HCT116 (cell line): ENCODE data around the gene SULT2B1. TPM values are rescaled to one million over a fixed set of nuclear protein-coding genes. Genes with fewer than 3 reads are reported as not detected.

Experiments used
- ATAC-seq: fragments of 200-7000 bp; cut with Tn5 transposase; 2 replicates; pipeline ENCODE4 v1.9.1; 2020; ENCODE audit warnings: mild to moderate bottlenecking, moderate library complexity
- BruUV-seq: library from RNA; stranded (reverse); fragments of 400-500 nt; replicated peaks from 2 replicates; lab custom pipeline; 2021; lab: Mats Ljungman, UMichigan
- CTCF ChIA-PET: fragments of 300-600 bp; sonication (Branson Sonifier 250); formaldehyde crosslinking; loops from one replicate; lab custom pipeline; 2021; ENCODE audit warnings: antibody characterized with exemption; lab: Charles Lee
- POLR2A ChIA-PET: fragments of 300-600, 350-600 bp; sonication (Branson Sonifier 250); formaldehyde crosslinking; loops from one replicate; lab custom pipeline; 2021; ENCODE audit warnings: antibody characterized with exemption; lab: Charles Lee
- RAD21 ChIA-PET, 2 experiments: fragments of 300-600 bp; sonication (Branson Sonifier 250); formaldehyde crosslinking; loops; one replicate each; lab custom pipeline; 2023; ENCODE audit warnings: low total read pairs in 2 of 2; ENCODE audit not compliant: uncharacterized antibody in 2 of 2, unreplicated experiment in 2 of 2, low non-redundant PET in 1 of 2; lab: Charles Lee
- DNase-seq: peaks from one replicate; pipeline ENCODE4 v3.0.0-alpha.2; 2010; ENCODE audit warnings: low read depth, low spot score
- H2AFZ ChIP-seq: fragments of 200-600 bp; shearing (Covaris generic), sonication (generic); 2 replicates; pipeline ENCODE4 v1.6.1; 2017; ENCODE audit warnings: low read depth, mixed run types, mixed read lengths, antibody characterized with exemption, low read length; ENCODE audit not compliant: poor library complexity, severe bottlenecking
- H3K27ac ChIP-seq: 2 replicates; pipeline ENCODE4 v1.5.1; 2012; ENCODE audit warnings: low read depth, low read length
- H3K27me3 ChIP-seq: fragments of 200-600 bp; sonication (generic); 2 replicates; pipeline ENCODE4 v1.6.1; 2016; ENCODE audit warnings: mixed run types, low read length, mixed read lengths; ENCODE audit not compliant: insufficient read depth
- H3K36me3 ChIP-seq, 2 experiments: fragments of 200-500 bp in 1 of 2; fragments of 200-600 bp in 1 of 2; sonication (Bioruptor generic) in 1 of 2; sonication (generic) in 1 of 2; 2 replicates each; pipeline versions ENCODE4 v1.5.1 to v1.6.1; 2014 to 2016; ENCODE audit warnings: low read length in 2 of 2, inconsistent platforms in 1 of 2, mixed read lengths in 1 of 2, mixed run types in 1 of 2; ENCODE audit not compliant: insufficient read depth in 2 of 2, control insufficient read depth in 1 of 2
- H3K4me1 ChIP-seq, 2 experiments: fragments of 200-600 bp in 1 of 2; sonication (generic) in 1 of 2; 2 replicates each; pipeline versions ENCODE4 v1.5.1 to v1.6.1; 2012 to 2017; ENCODE audit warnings: low read length in 2 of 2, inconsistent platforms in 1 of 2, mild to moderate bottlenecking in 1 of 2, mixed read lengths in 1 of 2, mixed run types in 1 of 2, moderate library complexity in 1 of 2; ENCODE audit not compliant: insufficient read depth in 2 of 2, control insufficient read depth in 1 of 2
- H3K4me2 ChIP-seq: fragments of 200-600 bp; sonication (generic); 2 replicates; pipeline ENCODE4 v1.6.1; 2017; ENCODE audit warnings: mixed run types, low read length, mixed read lengths
- H3K4me3 ChIP-seq, 2 experiments: fragments of 200-600 bp in 1 of 2; sonication (generic) in 1 of 2; replicated peaks in 1 of 2; 2 replicates each; pipeline ENCODE4 v1.5.1; 2011 to 2016; ENCODE audit warnings: low read length in 2 of 2, control low read depth in 1 of 2, low read depth in 1 of 2, mild to moderate bottlenecking in 1 of 2, mixed read lengths in 1 of 2, mixed run types in 1 of 2
- H3K79me2 ChIP-seq: fragments of 200-600 bp; sonication (generic); 2 replicates; pipeline ENCODE4 v1.6.1; 2017; ENCODE audit warnings: mild to moderate bottlenecking, mixed run types, low read length, moderate library complexity, mixed read lengths; ENCODE audit not compliant: insufficient read depth
- H3K9ac ChIP-seq: fragments of 200-600 bp; sonication (generic); 2 replicates; pipeline ENCODE4 v1.6.1; 2016; ENCODE audit warnings: low read length, mixed read lengths
- H3K9me2 ChIP-seq: fragments of 200-600 bp; sonication (generic), shearing (Covaris generic); 2 replicates; pipeline ENCODE4 v1.6.1; 2017; ENCODE audit warnings: mixed run types, mild to moderate bottlenecking, moderate library complexity; ENCODE audit not compliant: insufficient read depth
- H3K9me3 ChIP-seq, 2 experiments: fragments of 200-500 bp in 1 of 2; fragments of 200-600 bp in 1 of 2; sonication (Bioruptor generic) in 1 of 2; sonication (generic) in 1 of 2; 2 replicates each; pipeline ENCODE4 v1.6.1; 2014 to 2017; ENCODE audit warnings: low read length in 2 of 2, mixed read lengths in 2 of 2, inconsistent platforms in 1 of 2, low read depth in 1 of 2, mild to moderate bottlenecking in 1 of 2, mixed run types in 1 of 2, moderate library complexity in 1 of 2; ENCODE audit not compliant: control insufficient read depth in 1 of 2, insufficient read depth in 1 of 2
- H4K20me1 ChIP-seq: fragments of 200-600 bp; sonication (generic), shearing (Covaris generic); 2 replicates; pipeline ENCODE4 v1.6.1; 2017; ENCODE audit warnings: mixed run types, mild to moderate bottlenecking, moderate library complexity; ENCODE audit not compliant: insufficient read depth
- ELF1 ChIP-seq: IDR thresholded peaks from 2 replicates; pipeline ENCODE4 v1.6.1; 2012; ENCODE audit warnings: low read depth, borderline replicate concordance
- EZH2phosphoT487 ChIP-seq: fragments of 200-600 bp; IDR thresholded peaks from 2 replicates; pipeline ENCODE4 v1.6.1; 2018; ENCODE audit warnings: antibody characterized with exemption, borderline replicate concordance
- FOSL1 ChIP-seq: IDR thresholded peaks from 2 replicates; pipeline ENCODE4 v1.6.1; 2012; ENCODE audit warnings: low read depth
- JUND ChIP-seq: IDR thresholded peaks from 2 replicates; pipeline ENCODE4 v1.6.1; 2012
- POLR2A ChIP-seq: IDR thresholded peaks from 2 replicates; pipeline ENCODE4 v1.7.0; 2011; ENCODE audit warnings: borderline replicate concordance; ENCODE audit not compliant: insufficient read depth, insufficient read length; ENCODE audit errors: extremely low read depth
- POLR2AphosphoS5 ChIP-seq: IDR thresholded peaks from 2 replicates; pipeline ENCODE4 v1.6.1; 2011; ENCODE audit warnings: mild to moderate bottlenecking, low read depth, low read length, moderate library complexity
- RAD21 ChIP-seq: IDR thresholded peaks from 2 replicates; pipeline ENCODE4 v1.6.1; 2012; ENCODE audit warnings: low read depth, mild to moderate bottlenecking
- SIN3A ChIP-seq: IDR thresholded peaks from 2 replicates; pipeline ENCODE4 v1.6.1; 2012; ENCODE audit warnings: low read depth
- SP1 ChIP-seq: IDR thresholded peaks from 2 replicates; pipeline ENCODE4 v1.6.1; 2012; ENCODE audit warnings: low read depth
- TCF7L2 ChIP-seq: IDR thresholded peaks from 2 replicates; pipeline ENCODE4 v1.7.0; 2011; ENCODE audit warnings: borderline replicate concordance, inconsistent platforms; ENCODE audit not compliant: insufficient read depth, insufficient read length; ENCODE audit errors: extremely low read depth
- YY1 ChIP-seq: IDR thresholded peaks from 2 replicates; pipeline ENCODE4 v1.6.1; 2011; ENCODE audit warnings: low read length, low read depth, moderate library complexity, mild to moderate bottlenecking; ENCODE audit not compliant: insufficient replicate concordance; ENCODE audit errors: extremely low read depth
- ZFX ChIP-seq: fragments of 450-650 bp; IDR thresholded peaks from 2 replicates; pipeline ENCODE4 v1.6.1; 2017
- intact Hi-C: fragments of 100-400 bp; cut with micrococcal nuclease; formaldehyde crosslinking; loops from 2 replicates; pipeline ENCODE4 v1.10.0; 2022
- total RNA-seq: library from RNA; stranded (reverse); gene quantifications from one replicate; pipeline ENCODE4 v1.2.1, GENCODE V29; 2021; ENCODE audit not compliant: unreplicated experiment
- TF ChIP-seq, protein P1 (sequence below): IDR thresholded peaks from 2 replicates; pipeline ENCODE4 v1.6.1; 2012
- TF ChIP-seq, protein P2 (sequence below): IDR thresholded peaks from 2 replicates; pipeline ENCODE4 v1.6.1; 2012
- TF ChIP-seq, protein P3 (sequence below), 3 experiments: fragments of 200-600 bp in 1 of 3; sonication (generic) in 1 of 3; IDR thresholded peaks in 2 of 3; conservative IDR thresholded peaks in 1 of 3; 2 replicates each; pipeline ENCODE4 v1.5.1; 2012 to 2017; ENCODE audit warnings: low read depth in 2 of 3, low read length in 2 of 3, antibody characterized with exemption in 1 of 3, borderline replicate concordance in 1 of 3, control low read depth in 1 of 3, mild to moderate bottlenecking in 1 of 3, mixed read lengths in 1 of 3, mixed run types in 1 of 3, moderate library complexity in 1 of 3; ENCODE audit not compliant: insufficient read depth in 1 of 3

Gene SULT2B1
- total RNA-seq, 1 experiment from 2014 or later, result 4.8 TPM

DNA sequence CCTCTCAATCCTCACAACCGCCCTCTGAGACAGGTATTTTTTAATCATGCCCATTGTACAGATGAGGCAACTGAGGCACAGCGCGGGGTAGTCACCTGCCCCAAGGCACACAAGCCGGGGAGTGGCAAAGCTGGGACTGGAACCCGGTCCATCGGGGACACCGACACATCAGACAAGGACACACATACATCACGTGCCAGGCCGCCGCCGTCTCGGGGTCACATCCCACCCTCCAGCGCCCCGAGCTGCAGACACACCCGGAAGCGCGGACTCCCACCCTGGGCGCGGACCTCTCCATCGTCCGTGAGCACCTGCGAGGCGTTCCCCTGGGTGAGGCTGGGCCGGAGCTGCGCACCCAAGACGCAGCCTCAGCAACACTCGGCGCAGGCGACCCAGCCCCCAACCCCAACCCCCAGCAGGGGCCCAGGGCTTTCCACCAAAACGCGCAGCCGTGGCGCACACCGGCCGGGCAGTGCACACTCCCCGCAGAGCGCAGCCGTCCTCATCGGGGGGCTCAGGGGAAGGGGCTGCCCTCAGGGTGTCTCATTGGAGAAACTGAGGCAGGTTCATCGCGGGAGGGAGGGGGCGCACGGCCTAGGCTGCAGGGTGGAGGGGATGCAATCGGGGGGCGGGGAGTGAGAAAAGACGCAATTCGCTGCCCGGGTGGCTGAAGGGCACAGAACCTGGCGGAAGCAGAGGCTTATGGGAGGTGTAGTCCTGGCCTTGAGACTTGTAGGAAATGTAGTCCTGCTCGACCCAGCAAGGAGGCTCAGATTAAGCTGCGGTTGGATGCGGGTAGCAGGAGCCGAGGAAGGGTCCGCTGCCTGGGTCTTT is 38.5 kb upstream of the SULT2B1 start:
- Histone ChIP-seq H3K9me2 (no peaks in the 10 kb centered on the region), H3K27ac (peak overlapping the region; percentile 30; the same call in 1 of the 2 replicates), H3K36me3 (no peaks in the 10 kb centered on the region), H2AFZ (peak overlapping the region; percentile 65), H3K79me2 (no peaks in the 10 kb centered on the region), H3K4me3 (peak overlapping the region; percentile 62 to 75), H3K9ac (peak overlapping the region; percentile 65), H3K9me3 (no peaks in the 10 kb centered on the region), H4K20me1 (no peaks in the 10 kb centered on the region), H3K27me3 (no peaks in the 10 kb centered on the region), H3K4me1 (peaks cover 2 to 32% of the 10 kb centered on the region in 2 experiments; a peak in 2 of 4 replicates), H3K4me2 (peak overlapping the region; percentile 100)
- DNase-seq (peak; percentile 69), ATAC-seq (peak; percentile 91)
- ChIA-PET CTCF (interaction anchor here (1.1 kb wide), 1 partner anchor 71 kb away, joined by 6 read pairs; no protein-coding TSS in a partner anchor), RAD21 (interaction anchor here in 1 of 2 experiments (1.1 kb wide), 1 partner anchor 71 kb away, joined by 4 read pairs; no protein-coding TSS in a partner anchor), POLR2A (interaction anchor here (0.8 to 1.5 kb wide), 6 partner anchors 11 to 95 kb away, joined by 3 to 7 read pairs (median 5); no protein-coding TSS in a partner anchor)
- intact Hi-C loops, result no loop called here
- BruUV-seq, result TSS peak; percentile 54
- TF ChIP-seq POLR2AphosphoS5, result peak; percentile 61
- TF ChIP-seq YY1, result peak; percentile 50
- TF ChIP-seq ZFX, result peak; percentile 36; the same call in 1 of the 2 replicates
- no peak; the same call in 1 of the 2 replicates for TF ChIP-seq ELF1
- no peak for TF ChIP-seq JUND
- no peak for TF ChIP-seq SIN3A

DNA sequence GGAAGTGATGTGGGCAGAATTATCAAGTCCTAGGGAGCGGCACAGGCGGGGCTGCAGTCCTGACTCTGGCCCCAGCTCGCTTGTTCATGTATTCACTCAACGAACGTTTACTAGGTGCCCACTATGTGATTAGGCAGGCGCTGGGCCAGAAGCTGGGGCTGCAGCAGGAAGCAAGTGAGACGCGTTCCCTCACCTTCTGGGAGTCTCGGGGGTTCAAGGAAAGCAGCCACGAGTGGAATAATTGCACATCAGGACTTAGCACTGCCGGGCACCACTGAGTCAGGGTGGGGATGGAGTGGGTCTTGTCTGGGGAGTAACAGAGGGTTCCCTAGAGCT is 37.9 kb upstream of the SULT2B1 start:
- DNase-seq, result no peak
- no peaks in the 10 kb centered on the region for H4K20me1 ChIP-seq
- no peaks in the 10 kb centered on the region for H3K27me3 ChIP-seq
- TF ChIP-seq RAD21, result no peak
- no peak for TF ChIP-seq FOSL1
- no peak for TF ChIP-seq YY1
- no peak for TF ChIP-seq ELF1
- TF ChIP-seq, protein P1, sequence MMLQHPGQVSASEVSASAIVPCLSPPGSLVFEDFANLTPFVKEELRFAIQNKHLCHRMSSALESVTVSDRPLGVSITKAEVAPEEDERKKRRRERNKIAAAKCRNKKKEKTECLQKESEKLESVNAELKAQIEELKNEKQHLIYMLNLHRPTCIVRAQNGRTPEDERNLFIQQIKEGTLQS, result no peak
- TF ChIP-seq TCF7L2, result no peak
- TF ChIP-seq, protein P2, sequence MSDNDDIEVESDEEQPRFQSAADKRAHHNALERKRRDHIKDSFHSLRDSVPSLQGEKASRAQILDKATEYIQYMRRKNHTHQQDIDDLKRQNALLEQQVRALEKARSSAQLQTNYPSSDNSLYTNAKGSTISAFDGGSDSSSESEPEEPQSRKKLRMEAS, result no peak
- no peak for TF ChIP-seq JUND
- TF ChIP-seq POLR2A, result no peak
- no peak for TF ChIP-seq SP1
- TF ChIP-seq, protein P3, sequence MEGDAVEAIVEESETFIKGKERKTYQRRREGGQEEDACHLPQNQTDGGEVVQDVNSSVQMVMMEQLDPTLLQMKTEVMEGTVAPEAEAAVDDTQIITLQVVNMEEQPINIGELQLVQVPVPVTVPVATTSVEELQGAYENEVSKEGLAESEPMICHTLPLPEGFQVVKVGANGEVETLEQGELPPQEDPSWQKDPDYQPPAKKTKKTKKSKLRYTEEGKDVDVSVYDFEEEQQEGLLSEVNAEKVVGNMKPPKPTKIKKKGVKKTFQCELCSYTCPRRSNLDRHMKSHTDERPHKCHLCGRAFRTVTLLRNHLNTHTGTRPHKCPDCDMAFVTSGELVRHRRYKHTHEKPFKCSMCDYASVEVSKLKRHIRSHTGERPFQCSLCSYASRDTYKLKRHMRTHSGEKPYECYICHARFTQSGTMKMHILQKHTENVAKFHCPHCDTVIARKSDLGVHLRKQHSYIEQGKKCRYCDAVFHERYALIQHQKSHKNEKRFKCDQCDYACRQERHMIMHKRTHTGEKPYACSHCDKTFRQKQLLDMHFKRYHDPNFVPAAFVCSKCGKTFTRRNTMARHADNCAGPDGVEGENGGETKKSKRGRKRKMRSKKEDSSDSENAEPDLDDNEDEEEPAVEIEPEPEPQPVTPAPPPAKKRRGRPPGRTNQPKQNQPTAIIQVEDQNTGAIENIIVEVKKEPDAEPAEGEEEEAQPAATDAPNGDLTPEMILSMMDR (IDR thresholded peaks at IDR 0.05 in 2 of 3, conservative IDR thresholded peaks at IDR 0.05 in 1 of 3; ENCODE audit: borderline replicate concordance in 1 of 3, insufficient read depth in 1 of 3, low read depth in 2 of 3, low read length in 2 of 3), result no peak
- TF ChIP-seq EZH2phosphoT487, result no peak
- no peak for TF ChIP-seq POLR2AphosphoS5
- no peak overlapping the region for H3K27ac ChIP-seq
- no peaks in the 10 kb centered on the region for H3K36me3 ChIP-seq
- no peaks in the 10 kb centered on the region for H3K9me3 ChIP-seq
- H3K4me1 ChIP-seq, result peaks cover 2 to 33% of the 10 kb centered on the region in 2 experiments; a peak in 3 of 4 replicates
- peak overlapping the region in 1 of 2 experiments; percentile 75; a peak in 3 of 4 replicates for H3K4me3 ChIP-seq
- H3K9me2 ChIP-seq, result no peaks in the 10 kb centered on the region
- H3K4me2 ChIP-seq, result peak overlapping the region; percentile 100
- RAD21 ChIA-PET, result interaction anchor here in 1 of 2 experiments (1.1 kb wide), 1 partner anchor 70 kb away, joined by 4 read pairs; no protein-coding TSS in a partner anchor
- POLR2A ChIA-PET, result interaction anchor here (0.6 to 1.5 kb wide), 6 partner anchors 12 to 166 kb away, joined by 3 to 7 read pairs (median 5); no protein-coding TSS in a partner anchor
- peak; percentile 4; the same call in 1 of the 2 replicates for ATAC-seq
- no peaks in the 10 kb centered on the region for H3K79me2 ChIP-seq
- H2AFZ ChIP-seq, result peak overlapping the region; percentile 65
- CTCF ChIA-PET, result interaction anchor here (1.1 kb wide), 1 partner anchor 70 kb away, joined by 6 read pairs; no protein-coding TSS in a partner anchor
- no TSS peak for BruUV-seq
- peak overlapping the region; percentile 65; the same call in 1 of the 2 replicates for H3K9ac ChIP-seq
- intact Hi-C loops, result no loop called here
